DMS53 (cell line): ENCODE data around the gene MUC2.

Experiments used
- DNase-seq: peaks from one replicate; lab custom pipeline; 2025; lab: John Stamatoyannopoulos, UW

Gene MUC2

DNA sequence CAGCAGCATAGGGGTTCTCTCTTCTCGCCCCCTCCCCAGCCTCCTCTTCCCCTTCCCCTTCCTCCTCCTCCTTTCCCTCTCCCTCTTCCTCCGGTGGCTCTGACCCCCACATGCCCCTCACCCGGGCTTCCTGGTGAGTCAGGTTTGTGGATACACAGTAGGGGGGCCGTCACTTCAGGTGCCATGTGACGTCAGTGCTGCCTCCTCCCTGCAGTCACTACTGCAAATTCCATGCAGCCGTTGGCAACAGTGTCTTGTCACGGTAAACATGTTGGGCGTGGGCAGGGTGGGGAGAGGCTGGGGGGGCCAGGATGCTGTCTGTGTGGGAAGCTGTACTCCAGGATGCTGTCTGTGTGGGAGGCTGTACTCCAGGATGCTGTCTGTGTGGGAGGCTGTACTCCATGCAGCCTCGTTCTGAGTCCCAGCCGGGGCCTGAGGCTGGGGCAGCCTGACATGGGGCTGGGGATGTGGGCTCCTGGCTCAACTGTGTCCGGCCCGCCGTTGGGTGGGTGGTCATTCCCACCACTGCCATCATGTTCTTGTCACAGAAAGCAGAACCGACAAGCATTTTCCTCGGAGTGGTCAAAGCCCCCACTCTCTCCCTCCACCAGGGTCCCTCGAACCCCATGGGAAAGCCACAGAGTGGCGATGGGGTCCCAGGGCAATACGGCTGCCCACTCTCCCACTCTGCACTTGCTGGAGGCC lies 2.4 kb upstream of the MUC2 start:
- peak; percentile 71 for DNase-seq

DNA sequence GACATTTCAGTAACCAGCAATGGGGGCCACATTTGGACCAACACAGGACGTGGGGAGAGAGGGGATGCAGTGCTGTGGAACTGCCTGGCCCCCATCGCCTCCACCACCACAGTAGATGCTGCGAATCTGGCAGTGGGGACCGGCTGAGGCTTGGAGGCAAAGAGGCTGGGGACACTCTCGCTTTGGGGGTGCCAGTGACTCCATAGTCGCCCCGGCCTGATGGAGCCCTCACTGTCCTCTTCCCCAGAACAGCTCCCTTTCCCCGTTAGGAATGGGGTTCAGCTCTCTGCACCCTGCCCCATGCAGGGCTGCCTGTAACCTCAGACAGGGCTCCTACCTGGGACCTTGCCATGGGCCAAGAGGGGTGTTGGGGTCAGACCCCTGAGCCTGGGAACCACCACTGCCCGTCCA lies 1.8 kb upstream of the MUC2 start:
- DNase-seq: no peak

DNA sequence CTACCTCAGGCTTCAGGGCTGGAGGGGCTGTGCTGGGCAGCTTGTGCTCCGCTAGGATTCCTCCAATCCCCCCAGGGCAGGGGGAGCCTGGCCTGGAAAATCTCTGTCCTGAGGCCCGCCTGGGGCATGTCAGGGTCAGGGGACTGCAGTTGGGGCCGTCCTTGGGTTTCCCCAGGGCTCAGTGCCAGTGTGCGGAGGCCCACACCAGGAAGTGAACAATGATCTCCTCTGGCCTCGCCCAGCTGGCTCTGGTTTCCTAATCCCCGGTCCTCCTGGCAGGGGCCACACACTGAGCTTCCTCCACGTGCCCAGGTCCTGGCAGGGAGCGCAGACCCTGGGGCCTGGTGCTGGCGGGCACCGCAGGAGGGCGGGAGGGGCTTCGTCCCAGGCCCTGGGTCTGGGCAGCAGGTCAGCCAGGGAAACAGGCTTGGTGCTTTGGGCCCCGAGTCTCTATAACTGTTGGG lies 1.4 kb upstream of the MUC2 start:
- peak; percentile 59 for DNase-seq

- no peak for DNase-seq
Observed at GRCh38 chr11:1073851-1074243, 827 bp upstream of the MUC2 start.

GRCh38 chr11:1075341-1075911 lies 752 bp downstream of the MUC2 start:
- no peak for DNase-seq

DNA sequence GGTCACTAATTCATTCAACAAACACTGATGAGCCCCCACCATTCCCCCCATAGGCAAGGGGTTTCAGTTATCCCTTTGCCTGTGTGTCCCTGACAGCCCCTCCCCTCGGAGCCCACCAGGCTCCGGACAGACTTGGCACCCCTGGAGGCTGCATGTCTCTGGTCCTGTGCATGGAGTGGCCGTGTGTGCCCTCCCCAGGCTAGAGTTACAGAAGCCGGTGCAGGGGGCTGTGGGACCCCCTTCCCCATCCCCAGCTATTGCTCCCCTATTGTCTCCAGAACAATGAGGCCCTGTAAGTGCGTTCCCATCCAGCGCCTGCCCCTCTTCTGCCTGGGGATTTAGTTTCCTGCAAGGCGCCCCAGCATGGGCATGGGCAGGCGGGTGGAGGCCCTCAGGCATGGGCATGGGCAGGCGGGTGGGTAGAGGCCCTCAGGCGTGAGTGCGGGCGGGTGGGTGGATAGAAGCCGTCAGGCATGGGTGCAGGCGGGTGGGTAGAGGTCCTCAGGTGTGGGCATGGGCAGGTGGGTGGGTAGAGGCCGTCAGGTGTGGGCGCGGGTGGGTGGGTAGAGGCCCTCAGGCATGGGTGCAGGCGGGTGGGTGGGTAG lies 1.5 kb downstream of the MUC2 start:
- no peak for DNase-seq

- DNase-seq: no peak
Observed at GRCh38 chr11:1077033-1077416, 2.4 kb downstream of the MUC2 start.

DNA sequence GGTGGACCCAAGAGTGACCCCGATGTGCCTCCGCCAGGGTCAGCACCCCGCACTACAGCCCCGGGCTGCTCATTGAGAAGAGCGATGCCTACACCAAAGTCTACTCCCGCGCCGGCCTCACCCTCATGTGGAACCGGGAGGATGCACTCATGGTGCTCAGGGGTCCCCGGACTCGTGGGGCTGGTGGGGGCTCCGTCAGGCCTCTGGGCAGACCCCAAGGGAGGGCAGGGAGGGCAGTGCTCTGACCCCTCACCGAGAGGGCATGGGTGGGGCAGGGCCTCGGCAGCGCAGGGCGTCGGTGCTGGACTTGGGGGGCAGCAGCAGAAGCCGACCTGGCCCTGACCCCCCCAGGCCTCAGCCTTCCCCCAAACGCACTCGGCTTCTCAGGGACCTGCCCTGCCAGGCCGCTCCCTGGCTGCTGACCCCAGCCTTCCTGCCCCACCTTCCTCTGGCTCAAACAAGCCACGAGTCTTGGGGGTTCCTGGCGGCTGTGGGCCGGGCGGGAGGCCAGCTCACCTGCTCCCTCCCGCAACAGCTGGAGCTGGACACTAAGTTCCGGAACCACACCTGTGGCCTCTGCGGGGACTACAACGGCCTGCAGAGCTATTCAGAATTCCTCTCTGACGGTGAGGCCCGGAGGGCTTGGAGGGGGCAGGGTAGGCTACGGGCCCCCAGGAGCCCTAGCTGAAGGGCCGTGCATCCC lies 2.9 kb downstream of the MUC2 start:
- DNase-seq: peak; percentile 38

GRCh38 chr11:1078191-1078601 lies 3.5 kb downstream of the MUC2 start:
- peak; percentile 57 for DNase-seq

- peak; percentile 60 for DNase-seq
Observed at GRCh38 chr11:1081601-1082311, 7.1 kb downstream of the MUC2 start.

DNA sequence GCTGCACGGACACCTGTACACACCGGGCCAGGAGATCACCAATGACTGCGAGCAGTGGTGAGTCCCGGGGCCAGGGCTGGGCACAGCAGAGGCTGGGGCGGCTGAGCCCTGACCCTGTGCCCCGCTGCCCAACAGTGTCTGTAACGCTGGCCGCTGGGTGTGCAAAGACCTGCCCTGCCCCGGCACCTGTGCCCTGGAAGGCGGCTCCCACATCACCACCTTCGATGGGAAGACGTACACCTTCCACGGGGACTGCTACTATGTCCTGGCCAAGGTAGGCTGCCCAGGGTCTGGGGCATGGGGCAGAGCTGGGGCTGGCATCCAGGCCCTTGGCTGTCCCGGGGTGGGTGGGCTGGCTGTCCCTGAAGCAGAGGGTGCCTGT lies 7.7 kb downstream of the MUC2 start:
- DNase-seq: no peak

DNA sequence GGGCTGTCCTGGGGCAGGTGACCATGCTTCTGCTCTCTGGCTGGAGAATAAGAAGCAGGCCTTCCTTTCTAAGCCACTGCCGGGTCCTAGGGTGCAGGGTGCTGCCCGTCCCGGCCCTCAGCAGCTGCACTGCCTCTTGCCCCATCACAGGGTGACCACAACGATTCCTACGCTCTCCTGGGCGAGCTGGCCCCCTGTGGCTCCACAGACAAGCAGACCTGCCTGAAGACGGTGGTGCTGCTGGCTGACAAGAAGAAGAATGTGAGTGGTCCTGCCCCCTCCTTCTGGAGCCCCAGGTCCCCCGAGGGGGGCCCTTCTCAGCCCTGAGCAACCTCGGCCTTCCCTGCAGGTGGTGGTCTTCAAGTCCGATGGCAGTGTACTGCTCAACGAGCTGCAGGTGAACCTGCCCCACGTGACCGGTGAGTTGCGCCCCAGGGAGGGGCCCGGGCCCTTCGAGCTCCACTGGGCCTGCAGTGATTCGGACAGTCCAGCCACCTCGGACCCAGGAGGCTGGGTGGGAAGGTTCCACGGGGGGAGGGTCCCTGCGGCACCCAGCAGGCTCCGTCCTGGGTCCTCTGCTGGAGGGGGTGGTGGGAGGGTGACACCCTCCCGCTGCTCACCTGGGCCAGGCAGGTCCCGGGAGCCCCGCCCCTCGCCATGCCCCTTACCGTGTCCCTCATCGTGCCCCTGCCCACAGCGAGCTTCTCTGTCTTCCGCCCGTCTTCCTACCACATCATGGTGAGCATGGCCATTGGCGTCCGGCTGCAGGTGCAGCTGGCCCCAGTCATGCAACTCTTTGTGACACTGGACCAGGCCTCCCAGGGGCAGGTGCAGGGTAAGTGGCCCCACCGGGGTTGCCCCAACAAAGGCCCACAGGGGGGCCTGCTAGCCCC lies 8.3 kb downstream of the MUC2 start:
- DNase-seq: no peak

- DNase-seq: peak; percentile 52
Observed at GRCh38 chr11:1083621-1084551, 9.2 kb downstream of the MUC2 start.

- peak; percentile 67 for DNase-seq
Observed at GRCh38 chr11:1084561-1085439, 10.1 kb downstream of the MUC2 start.

GRCh38 chr11:1085440-1086170 lies 10.9 kb downstream of the MUC2 start:
- no peak for DNase-seq

- peak; percentile 30 for DNase-seq
Observed at GRCh38 chr11:1086171-1087102, 11.8 kb downstream of the MUC2 start.

DNA sequence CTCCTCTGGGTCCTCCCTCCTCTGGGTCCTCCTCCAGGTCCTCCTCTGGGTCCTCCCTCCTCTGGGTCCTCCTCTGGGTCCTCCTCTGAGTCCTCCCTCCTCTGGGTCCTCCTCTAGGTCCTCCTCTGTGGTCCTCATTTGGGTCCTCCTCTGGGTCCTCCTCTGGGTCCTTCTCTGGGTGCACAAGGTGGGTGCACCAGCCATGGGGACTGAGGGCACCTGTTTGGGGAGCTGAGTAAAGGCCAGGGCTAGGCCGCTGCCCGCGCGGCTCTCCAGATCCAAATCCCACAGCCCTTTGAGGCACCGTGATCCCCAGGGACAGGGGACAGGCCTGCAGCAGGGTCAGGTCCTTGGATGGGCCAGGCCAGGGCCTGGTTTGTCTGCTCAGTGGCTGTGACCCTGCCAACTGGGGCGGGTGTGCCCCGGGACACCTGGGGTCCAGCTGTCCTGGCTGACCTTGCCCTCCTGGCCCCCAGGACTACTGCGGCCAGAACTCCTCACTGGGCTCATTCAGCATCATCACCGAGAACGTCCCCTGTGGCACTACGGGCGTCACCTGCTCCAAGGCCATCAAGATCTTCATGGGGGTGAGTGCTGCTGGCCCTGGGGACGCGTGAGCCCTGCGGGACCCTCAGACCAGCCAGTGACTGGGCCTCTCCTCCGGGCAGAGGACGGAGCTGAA lies 12.7 kb downstream of the MUC2 start:
- DNase-seq: no peak
